Hepatic stellate cell (primary cell): ENCODE data around the gene MYO10.
A peak's percentile ranks its signal among the peaks of the same experiment; 100 is the strongest.

Experiments used
- DNase-seq: peaks from one replicate; pipeline ENCODE4 v3.0.0; 2011; ENCODE audit warnings: low spot score

Gene MYO10

GRCh38 chr5:16943846-16944678, 8.0 kb upstream of the MYO10 start:
- DNase-seq: no peak

- DNase-seq: no peak
Measured at GRCh38 chr5:16937503-16938161, 1.5 kb upstream of the MYO10 start.

- DNase-seq: no peak
Measured at GRCh38 chr5:16936989-16937438, 926 bp upstream of the MYO10 start.

GRCh38 chr5:16935231-16936149, 598 bp downstream of the MYO10 start:
- DNase-seq: peak; percentile 47

DNA sequence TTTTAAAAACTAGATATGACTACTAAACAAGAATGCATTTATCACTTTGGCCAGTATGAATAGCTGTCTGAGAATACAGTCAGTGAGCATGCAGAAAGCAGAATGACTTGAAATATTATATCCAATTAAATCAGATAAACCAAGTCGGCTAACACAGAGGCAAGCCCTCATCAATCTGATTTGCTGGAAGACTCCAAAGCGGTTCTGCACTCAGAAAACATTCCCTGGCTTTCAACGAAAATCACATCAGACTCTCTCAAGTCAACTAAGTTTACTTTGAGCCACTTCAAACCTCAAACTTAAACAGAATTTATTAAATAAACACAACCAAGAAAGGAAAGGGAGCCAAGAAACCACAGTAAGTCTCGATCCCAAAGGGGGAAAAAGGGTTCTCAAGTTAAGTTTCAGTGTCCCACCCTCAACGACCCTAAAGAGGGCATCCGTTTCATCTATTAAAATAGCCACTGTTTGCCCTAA, 1.4 kb downstream of the MYO10 start:
- peak; percentile 27 for DNase-seq

- peak; percentile 86 for DNase-seq
Measured at GRCh38 chr5:16934123-16934522, 2.0 kb downstream of the MYO10 start.

- DNase-seq: no peak
Measured at GRCh38 chr5:16933337-16933736, 2.8 kb downstream of the MYO10 start.

DNA sequence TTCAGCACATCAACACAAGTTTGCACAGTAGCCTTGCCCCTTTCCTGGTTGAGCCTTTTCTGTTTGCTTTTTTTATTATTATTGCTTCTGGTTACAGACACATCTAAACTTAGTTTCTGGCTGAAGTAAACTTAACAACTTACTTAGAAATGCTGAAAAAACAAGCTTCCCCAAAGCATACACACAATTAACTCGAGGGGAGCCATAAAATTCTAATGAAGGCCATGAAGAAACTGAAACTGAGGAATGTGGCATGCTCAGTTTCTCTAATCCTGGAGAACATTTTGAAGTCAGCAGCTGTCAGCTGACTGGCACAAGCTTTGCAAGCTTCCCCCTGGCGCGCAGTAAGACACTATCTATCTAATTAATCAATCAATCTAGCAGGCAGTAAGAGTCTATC, 3.7 kb downstream of the MYO10 start:
- DNase-seq: no peak

GRCh38 chr5:16931334-16932110, 4.6 kb downstream of the MYO10 start:
- DNase-seq: no peak

DNA sequence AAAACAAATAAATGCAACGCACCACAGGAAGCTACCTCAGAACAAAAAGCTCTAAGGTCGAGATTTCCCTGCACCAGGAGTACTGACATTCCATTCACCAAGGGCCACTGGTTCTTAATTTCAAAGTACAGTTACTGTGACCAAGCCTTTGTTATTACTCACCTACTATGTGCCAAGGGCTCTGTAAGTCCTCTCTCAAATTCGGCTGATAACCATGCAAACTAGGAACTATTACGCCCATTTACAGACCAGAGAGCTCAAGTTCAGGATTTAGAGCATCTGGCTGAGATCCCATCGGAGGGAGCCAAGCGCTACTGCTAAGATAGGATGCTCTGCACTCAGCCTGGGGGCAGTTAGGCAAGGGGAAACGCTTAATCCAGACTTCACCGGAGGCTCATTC, 5.6 kb downstream of the MYO10 start:
- DNase-seq: no peak

DNA sequence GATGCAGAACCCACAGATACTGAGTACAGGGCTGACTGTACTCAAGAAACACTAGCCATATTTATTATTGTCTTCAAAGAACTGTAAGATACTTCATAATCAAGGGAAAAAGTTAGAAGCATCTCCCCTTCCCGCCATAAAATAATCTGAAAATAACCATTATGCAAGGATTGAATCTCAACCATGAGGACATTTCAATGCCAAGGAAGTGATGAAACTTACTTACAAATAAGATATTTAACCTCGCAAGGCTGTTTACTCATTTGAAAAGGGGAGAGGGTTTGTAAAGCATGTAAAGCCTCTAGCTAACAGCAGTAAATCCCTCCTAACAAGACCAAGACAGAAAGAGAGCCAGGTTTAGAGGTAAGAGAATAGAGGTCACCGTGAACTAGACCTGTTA, 6.3 kb downstream of the MYO10 start:
- no peak for DNase-seq

GRCh38 chr5:16929347-16929746, 6.7 kb downstream of the MYO10 start:
- DNase-seq: no peak

GRCh38 chr5:16927613-16928012, 8.5 kb downstream of the MYO10 start:
- no peak for DNase-seq

DNA sequence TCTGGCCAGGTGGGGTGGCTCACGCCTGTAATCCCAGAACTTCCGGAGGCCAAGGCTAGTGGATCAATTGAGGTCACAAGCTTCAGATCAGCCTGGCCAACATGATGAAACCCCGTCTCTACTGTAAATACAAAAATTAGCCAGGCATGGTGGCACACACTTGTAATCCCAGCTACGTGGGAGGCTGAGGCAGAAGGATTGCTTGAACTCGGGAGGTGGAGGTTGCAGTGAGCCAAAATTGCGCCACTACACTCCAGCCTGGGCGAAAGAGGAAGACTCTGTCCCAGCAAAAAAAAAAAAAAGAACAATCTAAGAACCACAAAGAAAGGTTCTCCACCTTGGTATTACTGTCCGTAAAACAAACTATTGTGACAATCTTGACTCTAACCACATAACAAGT, 9.7 kb downstream of the MYO10 start:
- no peak for DNase-seq

- no peak for DNase-seq
Measured at GRCh38 chr5:16924206-16924605, 11.9 kb downstream of the MYO10 start.

- DNase-seq: no peak
Measured at GRCh38 chr5:16922430-16922829, 13.7 kb downstream of the MYO10 start.

DNA sequence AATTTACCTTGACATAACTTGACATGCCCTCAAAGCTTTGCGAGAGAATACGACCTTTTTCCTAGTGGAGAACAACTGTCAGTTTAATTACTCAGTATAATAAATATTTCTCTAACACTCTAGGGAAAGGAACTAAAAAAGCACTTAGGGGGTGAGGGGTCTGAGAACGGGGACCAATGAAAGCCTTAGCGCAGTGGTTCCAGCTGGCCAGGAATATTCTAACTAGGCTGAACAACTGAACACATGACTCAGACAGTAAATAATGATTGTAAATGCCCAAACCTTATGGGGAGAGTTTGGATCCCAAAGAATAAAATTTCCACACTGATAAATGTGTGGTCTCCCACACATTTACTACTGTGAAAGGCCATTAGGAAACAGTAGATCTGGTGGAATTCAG, 14.9 kb downstream of the MYO10 start:
- DNase-seq: no peak

DNA sequence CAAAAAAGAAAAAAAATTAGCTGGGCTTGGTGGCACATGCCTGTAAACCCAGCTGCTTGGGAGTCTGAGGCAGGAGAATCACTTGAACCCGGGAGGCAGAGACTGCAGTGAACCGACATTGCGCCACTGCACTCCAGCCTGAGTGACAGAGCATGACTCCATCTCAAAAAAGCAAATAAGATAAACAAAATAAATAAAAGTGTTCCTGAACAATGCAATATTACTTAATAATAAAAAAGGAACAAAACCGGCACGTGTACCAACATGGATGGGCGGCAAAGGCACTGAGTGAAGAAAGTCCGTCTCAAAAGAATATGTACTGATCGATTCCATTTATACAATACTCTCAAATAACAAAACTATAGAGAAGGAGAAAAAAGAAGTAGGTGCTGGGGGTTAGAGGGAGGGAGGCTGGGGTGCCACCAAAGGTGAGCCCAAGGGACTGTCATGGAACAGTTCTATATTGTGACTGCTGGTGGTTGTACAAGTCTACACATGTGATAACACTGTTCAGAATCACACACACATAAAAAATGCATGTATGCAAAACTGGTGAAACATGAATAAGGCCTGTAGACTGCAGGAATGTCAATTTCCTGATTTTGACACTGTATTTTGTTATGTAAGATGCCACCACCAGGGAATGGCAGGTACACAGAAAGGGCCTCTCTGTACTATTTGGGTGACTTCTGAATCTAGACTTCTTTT, 15.8 kb downstream of the MYO10 start:
- no peak for DNase-seq

- no peak for DNase-seq
Measured at GRCh38 chr5:16918891-16919671, 17.0 kb downstream of the MYO10 start.

GRCh38 chr5:16918156-16918555, 17.9 kb downstream of the MYO10 start:
- no peak for DNase-seq
